ENCODE measurements around the gene ARL8B. TPM values are rescaled to one million over a fixed set of nuclear protein-coding genes. Genes with fewer than 3 reads are reported as not detected.
"Not testable (repeated sequence)": the region's sequence is repeated elsewhere in the genome, so short reads cannot be mapped to it uniquely, and the experiment has no call there.

ARL8B gene
- total RNA-seq, 1 experiment from 2014 or later = 43.8 TPM

- TF ChIP-seq CTCF (conservative IDR thresholded peaks at IDR 0.05; ENCODE audit: low read depth, low read length) = no peak
- Histone ChIP-seq H3K4me2 (ENCODE audit: low read length) (no peak overlapping the region), H3K9me3 (ENCODE audit: low read length) (no peaks in the 10 kb centered on the region), H3K4me1 (ENCODE audit: insufficient read depth, low read length) (peaks cover 4% of the 10 kb centered on the region; the same call in 1 of the 2 replicates), H3K9ac (ENCODE audit: low read length) (no peak overlapping the region), H3K27ac (ENCODE audit: low read length) (no peak overlapping the region), H4K20me1 (ENCODE audit: low read length) (no peaks in the 10 kb centered on the region), H3K79me2 (ENCODE audit: low read length) (no peaks in the 10 kb centered on the region), H3F3A (ENCODE audit: low read length, unreplicated experiment) (no peaks in the 10 kb centered on the region), H2AFZ (ENCODE audit: low read length) (no peak overlapping the region), H3K9me2 (replicated peaks; ENCODE audit: low read length) (no peaks in the 10 kb centered on the region), H3K36me3 (ENCODE audit: low read depth, low read length) (peaks cover 20% of the 10 kb centered on the region), H3K27me3 (ENCODE audit: low read length) (no peaks in the 10 kb centered on the region), H3K4me3 (ENCODE audit: low read length) (no peak overlapping the region)
- intact Hi-C loops (cut with micrococcal nuclease) = no loop called here
- ChIA-PET POLR2A (ENCODE audit: unreplicated experiment) (interaction anchor here (0.5 kb wide), 1 partner anchor 231 kb away, joined by 4 read pairs; no protein-coding TSS in a partner anchor), CTCF (no interaction called here)
- no TSS peak for BruUV-seq (replicated peaks)
- ATAC-seq (no peak), DNase-seq (no peak)
Observed at GRCh38 chr3:5181469-5182141, 59.5 kb downstream of the ARL8B start.

GRCh38 chr3:5183714-5184113 is 61.6 kb downstream of the ARL8B start:
- intact Hi-C loops (cut with micrococcal nuclease); H3K9me3 ChIP-seq (ENCODE audit: low read length); H2AFZ ChIP-seq (ENCODE audit: low read length); ATAC-seq; H3K4me2 ChIP-seq (ENCODE audit: low read length); H3K4me3 ChIP-seq (ENCODE audit: low read length); H4K20me1 ChIP-seq (ENCODE audit: low read length); H3K9me2 ChIP-seq (replicated peaks; ENCODE audit: low read length); H3K4me1 ChIP-seq (ENCODE audit: insufficient read depth, low read length); CTCF ChIA-PET; BruUV-seq (replicated peaks); H3K27me3 ChIP-seq (ENCODE audit: low read length); H3K27ac ChIP-seq (ENCODE audit: low read length); POLR2A ChIA-PET (ENCODE audit: unreplicated experiment); H3F3A ChIP-seq (ENCODE audit: low read length, unreplicated experiment); DNase-seq; H3K9ac ChIP-seq (ENCODE audit: low read length): not testable (repeated sequence)
- H3K36me3 ChIP-seq (ENCODE audit: low read depth, low read length) = peaks cover 13% of the 10 kb centered on the region
- H3K79me2 ChIP-seq (ENCODE audit: low read length) = peaks cover 12% of the 10 kb centered on the region

GRCh38 chr3:5184499-5184898 is 62.4 kb downstream of the ARL8B start:
- no peak for TF ChIP-seq EZH2phosphoT487 (IDR thresholded peaks at IDR 0.05; ENCODE audit: borderline replicate concordance, low read length)
- TF ChIP-seq EZH2 (IDR thresholded peaks at IDR 0.05; ENCODE audit: low read length, unreplicated experiment) = no peak
- no peak for TF ChIP-seq CTCF (conservative IDR thresholded peaks at IDR 0.05; ENCODE audit: low read depth, low read length)
- peaks cover 5% of the 10 kb centered on the region; the same call in 1 of the 2 replicates for H4K20me1 ChIP-seq (ENCODE audit: low read length)
- intact Hi-C loops (cut with micrococcal nuclease) = no loop called here
- ChIA-PET CTCF (no interaction called here), POLR2A (ENCODE audit: unreplicated experiment) (no interaction called here)
- no peaks in the 10 kb centered on the region for H3K9me2 ChIP-seq (replicated peaks; ENCODE audit: low read length)
- no peak overlapping the region for H3K4me3 ChIP-seq (ENCODE audit: low read length)
- peaks cover 13% of the 10 kb centered on the region; the same call in 1 of the 2 replicates for H3K4me1 ChIP-seq (ENCODE audit: insufficient read depth, low read length)
- H3F3A ChIP-seq (ENCODE audit: low read length, unreplicated experiment) = no peaks in the 10 kb centered on the region
- no peak overlapping the region for H3K4me2 ChIP-seq (ENCODE audit: low read length)
- H3K27me3 ChIP-seq (ENCODE audit: low read length) = no peaks in the 10 kb centered on the region
- H3K9ac ChIP-seq (ENCODE audit: low read length) = no peak overlapping the region
- H3K79me2 ChIP-seq (ENCODE audit: low read length) = peaks cover 20% of the 10 kb centered on the region
- BruUV-seq (replicated peaks) = no TSS peak
- H3K36me3 ChIP-seq (ENCODE audit: low read depth, low read length) = peaks cover 12% of the 10 kb centered on the region
- no peak overlapping the region for H3K27ac ChIP-seq (ENCODE audit: low read length)
- no peak overlapping the region for H2AFZ ChIP-seq (ENCODE audit: low read length)
- no peak for ATAC-seq
- DNase-seq = no peak
- H3K9me3 ChIP-seq (ENCODE audit: low read length) = no peaks in the 10 kb centered on the region

Measured in PC-3 (cell line).